GM18507 (cell line): ENCODE data around the gene ADGRF1.
"Not testable (repeated sequence)": the region's sequence is repeated elsewhere in the genome, so short reads cannot be mapped to it uniquely, and the experiment has no call there.

ENCODE experiments used
- DNase-seq: peaks from one replicate; pipeline ENCODE4 v3.0.0; 2011; ENCODE audit warnings: low read depth; ENCODE audit not compliant: insufficient read length; ENCODE audit errors: extremely low spot score
- FAIRE-seq: peaks from 2 replicates; lab custom pipeline; 2011; peaks lifted over from hg19 to GRCh38; lab: Jason Lieb, UNC

ADGRF1 gene

DNA sequence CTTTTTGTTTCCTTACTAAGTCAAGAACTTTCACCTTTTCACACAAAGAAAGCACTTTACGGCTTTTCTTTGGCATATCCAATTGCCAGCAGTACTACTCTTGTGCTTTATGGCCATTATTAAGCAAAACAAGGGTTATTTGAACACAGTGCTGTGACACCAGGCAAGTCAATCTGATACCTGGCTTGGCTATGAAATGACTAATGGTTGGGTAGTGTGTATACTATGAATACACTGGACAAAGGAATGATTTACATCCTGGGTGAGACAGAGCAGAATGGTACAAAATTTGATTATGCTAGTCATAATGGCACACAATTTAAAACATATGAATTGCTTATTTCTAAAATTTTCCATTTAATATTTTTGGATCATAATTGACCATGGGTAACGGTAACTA lies 22.1 kb upstream of the ADGRF1 start:
- FAIRE-seq: no peak

DNA sequence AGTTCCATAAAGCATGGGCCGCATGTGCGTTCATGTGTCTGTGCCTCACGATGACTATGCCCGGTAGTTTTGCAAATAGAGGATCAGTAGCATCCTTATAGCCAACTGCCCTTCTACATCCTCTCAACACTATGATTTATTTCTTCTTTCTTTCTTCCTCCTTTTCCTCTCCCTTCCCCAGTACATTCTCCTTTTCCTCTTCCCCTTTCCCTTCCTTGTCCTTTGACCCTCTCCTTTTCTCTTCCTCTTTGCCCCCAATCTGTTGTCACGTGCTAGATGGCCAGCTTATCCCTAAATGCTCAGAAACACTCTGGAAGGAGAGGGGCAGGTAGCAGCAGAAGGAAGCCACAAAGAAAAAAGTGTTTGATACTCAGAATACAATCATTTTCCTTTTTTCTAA lies 20.2 kb upstream of the ADGRF1 start:
- DNase-seq (no peak), FAIRE-seq (no peak)

More for the DNA sequence above, 22.1 kb upstream of the ADGRF1 start:
- DNase-seq: no peak

DNA sequence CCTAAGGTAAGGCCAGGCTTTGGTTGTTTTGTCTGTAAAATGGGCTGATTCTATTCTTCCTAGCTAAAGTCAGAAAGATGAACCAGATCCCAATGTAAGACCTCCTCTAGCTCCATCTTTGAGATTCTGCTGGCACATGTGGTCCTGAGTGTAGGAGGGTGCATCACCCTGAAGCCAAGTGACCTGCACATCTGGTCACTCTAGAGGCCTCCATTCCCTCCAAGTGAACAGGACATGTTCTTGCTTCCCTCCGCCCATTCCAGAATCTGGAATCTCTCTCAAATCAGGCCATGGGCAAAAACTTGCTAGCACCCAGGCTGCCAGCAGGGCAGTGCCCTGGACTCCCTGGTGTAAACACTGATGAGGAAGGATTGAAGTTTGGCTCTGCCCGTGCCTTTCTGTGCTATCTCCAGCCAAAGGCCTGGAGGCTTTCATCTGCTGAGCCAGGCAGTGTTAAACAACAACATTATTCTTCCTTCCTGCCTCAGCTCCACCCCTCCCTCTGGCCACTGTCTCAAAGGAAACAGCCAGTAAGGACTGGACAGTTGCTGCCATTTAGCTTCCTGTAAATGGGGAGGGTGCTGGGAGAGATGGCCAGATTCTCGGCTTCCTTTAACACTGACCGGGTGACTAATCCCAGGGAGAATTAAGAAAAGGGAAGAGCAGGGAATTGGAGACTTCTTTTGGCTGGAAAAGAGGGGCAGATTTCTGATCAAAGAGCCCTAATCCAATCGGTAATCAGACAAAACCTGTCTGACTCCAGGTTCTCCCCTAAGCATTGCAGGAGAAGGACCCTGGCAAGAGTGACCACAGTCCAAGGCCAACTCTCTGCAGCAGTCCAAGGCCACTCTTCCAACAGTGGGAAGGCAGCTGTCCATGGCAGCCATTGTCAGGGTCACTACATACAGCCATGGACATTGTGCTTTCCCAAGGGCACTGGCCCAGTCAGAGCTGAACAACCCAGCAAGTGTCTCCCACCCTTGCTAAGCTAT lies 19.5 kb upstream of the ADGRF1 start:
- DNase-seq (no peak), FAIRE-seq (no peak)

DNA sequence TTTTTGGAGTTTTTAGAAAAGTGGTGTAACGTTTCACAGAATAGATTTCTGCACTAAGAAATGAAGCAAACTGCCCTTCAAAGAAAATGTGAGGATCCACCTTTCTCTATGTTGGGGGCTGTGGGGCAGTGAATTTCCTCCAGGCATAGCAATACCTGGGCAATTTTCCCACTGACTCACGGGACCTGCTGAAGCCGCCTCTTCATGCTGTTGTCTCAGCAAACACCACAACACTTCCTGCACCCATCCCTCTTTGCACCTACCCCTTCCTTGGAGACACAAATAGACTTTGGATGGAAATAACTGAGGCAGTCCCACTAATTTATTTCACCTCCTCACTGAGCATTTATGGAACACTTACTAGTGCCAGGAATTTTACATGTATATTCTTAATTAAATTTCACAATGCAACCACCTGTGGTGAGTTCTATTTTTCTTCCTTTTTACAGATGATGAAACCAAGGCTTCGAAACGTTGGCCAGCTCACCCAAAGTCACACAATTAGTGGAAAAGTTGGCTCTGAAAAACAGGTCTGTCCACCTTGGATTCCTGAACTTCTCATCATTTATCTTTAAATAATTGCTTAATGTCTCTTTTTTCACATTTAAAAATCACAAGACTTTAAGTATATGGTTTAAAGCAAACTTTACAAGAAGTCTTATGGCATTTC lies 17.2 kb upstream of the ADGRF1 start:
- FAIRE-seq: no peak
- no peak for DNase-seq

DNA sequence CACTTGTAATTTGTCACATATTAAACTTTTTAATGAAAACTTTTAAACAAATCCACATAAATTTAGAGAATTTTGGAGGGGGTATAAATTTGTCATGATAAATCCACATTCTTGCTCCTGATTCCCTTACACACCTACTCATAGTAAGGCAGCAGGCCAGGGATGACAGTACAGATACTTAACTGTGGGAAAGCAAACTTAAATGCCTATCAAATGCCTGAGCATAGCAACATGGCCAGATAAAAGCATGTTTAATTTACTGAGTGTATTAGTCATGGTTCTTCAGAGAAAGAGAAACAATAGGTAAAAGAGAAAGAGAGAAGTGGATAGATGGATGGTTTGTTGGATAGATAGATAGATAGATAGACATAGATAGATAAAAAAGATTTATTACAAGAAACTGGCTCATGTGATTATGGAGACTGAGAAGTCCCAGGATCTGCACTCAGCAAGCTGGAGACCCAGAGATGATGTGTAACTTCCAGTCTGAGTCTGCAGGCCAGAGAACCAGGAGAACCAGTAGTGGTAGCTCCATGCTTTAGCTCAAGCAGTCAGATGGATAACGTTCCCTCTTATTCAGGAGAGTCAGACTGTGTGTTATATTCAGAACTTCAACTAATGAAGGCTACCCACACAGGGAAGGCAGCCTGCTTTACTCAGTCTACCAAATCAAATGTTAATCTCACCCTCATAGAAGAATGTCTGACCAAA lies 15.9 kb upstream of the ADGRF1 start:
- FAIRE-seq: no peak
- no peak for DNase-seq

DNA sequence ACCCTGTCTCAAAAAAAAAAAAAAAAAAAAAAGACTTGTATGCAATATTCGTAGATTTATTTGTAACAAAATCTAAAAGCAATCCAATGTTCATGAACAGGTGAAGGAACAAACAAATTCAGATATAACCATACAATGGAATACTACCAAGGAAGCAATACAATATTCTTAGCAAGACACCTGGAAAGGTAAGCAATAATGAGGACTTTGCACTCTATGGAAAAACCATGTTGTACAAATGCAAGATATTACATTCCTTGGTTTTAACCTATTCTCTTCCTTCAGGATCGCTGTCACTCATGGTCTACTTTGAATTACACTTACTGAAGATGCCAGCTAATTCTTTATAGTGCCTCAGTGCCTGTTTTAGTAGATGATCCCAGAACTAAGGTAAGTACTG lies 14.7 kb upstream of the ADGRF1 start:
- FAIRE-seq (no peak), DNase-seq (no peak)

DNA sequence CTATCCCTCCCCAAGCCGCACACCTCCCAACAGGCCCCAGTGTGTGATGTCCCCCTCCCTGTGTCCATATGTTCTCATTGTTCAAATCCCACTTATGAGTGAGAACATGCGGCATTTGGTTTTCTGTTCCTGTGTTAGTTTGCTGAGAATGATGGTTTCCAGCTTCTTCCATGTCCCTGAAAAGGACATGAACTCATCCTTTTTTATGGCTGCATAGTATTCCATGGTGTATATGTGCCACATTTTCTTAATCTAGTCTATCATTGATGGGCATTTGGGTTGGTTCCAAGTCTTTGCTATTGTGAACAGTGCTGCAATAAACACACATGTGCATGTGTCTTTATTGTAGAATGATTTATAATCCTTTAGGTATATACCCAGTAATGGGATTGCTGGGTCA lies 12.2 kb upstream of the ADGRF1 start:
- not testable (repeated sequence) for FAIRE-seq, DNase-seq

DNA sequence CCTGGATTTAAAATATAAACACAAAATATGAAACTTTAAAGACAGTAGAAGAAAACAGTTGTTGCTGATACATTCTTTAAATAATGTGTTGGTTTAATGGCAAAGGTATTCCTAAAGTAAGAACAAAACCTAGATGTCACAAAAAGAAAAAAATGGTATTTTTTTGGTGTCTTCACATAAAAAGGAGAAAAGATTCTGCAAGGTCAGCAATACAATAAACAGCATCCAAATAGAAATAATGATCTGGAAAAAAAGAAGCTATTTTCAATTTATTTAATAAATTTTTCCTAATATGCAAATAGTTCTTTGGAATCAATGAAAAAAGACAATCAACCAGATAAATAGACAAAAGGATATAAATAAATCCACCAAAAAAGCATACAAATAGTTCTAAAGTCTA lies 6.5 kb upstream of the ADGRF1 start:
- FAIRE-seq (no peak), DNase-seq (no peak)

DNA sequence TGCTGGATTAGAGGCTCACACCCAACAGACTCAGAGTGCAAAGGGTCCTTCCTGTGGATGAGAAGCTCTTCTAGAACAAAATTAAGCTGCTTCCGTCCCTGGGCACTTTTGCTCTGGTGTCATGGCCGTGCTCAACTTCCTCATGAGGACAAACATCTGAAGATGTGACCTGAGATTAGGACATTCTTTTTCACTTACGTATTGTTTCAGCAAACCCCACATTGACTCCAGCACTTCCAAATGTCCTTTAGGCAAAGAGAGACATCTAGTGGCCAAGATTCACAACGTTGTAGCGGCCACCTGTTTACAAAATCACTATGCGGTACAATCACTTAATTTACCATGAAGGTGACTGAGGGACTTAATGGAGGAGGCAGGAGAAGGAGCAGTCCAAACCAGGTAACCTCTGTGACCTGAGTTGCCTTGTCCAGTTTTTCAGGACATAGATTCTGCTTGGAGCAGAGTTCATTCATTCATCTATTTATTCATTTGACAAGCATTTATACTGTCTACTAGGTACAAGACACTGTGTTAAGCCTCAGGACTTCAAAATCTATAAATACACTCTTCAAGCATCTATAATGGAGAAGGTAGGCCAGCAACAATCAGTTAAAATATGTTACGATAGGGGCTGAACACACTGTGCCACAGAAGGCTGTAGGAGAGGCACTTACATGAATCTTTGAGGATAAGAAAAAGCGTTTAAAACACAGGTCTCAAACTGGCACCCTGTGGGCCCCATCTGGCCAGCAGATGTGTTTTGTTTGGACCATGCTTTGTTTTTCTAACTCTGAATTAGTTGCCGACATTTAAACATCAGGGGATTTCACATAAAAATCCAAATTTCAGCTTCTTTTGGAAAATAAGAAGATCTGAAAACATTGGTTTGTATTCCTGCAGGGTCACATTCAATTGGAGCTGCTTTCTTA lies 5.6 kb upstream of the ADGRF1 start:
- peak; percentile 84 for FAIRE-seq

DNA sequence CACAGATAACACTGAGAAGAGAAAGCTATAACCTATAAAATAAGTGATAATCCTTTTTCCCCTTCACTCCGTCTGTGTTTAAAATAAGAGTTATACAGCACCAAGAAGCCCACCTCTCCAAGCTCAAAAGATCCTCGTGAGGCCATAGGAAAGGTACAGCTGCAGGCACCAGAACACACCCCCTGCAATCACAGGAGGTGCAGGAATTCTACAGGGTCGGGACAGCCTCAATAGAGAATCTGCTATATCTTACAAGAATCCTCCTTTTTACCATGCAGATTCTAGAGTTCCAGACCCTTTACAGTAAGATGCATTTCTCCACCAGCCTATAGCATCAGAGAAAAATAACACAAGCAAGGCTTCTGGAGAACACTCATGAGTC lies 5.0 kb upstream of the ADGRF1 start:
- DNase-seq: no peak
- FAIRE-seq: no peak

More for the DNA sequence above, 5.6 kb upstream of the ADGRF1 start:
- DNase-seq: peak; percentile 2

DNA sequence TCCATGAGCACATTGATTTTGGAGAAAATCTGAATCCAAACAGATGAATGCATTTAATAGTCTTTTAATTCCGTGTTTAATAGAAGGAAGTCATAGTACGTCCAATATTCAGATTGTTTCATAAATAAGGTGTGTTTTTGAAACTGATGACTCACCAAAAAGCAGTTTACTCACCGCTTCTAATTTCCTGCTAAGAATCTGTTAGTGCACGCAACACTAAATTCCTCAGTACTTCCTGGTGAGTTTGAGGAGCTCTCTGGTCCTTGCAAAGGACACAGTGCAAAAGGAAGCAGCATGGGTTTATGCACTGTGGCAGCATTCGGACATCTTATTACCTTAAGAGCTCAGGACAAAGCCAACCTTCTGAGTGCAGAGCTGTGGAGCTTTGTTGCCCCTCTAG lies 2.3 kb upstream of the ADGRF1 start:
- DNase-seq (no peak), FAIRE-seq (no peak)

DNA sequence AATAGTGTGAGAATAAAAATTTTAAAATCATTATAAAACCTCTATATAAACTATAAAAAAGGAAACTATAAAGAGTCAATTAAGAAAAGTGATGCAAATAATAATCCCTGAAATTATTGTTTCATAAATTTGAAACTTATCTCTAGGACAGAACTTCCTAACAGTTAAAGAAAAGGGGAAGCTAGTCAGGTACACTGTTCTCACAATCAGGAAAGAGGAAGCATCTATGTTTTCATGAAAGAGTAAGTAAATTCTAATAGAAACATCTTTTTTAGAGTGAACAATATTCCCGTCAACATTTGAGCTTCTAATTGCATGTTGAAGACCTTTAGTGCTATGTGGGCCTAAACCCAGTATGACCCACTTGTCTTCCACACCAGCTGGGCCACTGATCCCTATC lies 1.2 kb upstream of the ADGRF1 start:
- no peak for FAIRE-seq

DNA sequence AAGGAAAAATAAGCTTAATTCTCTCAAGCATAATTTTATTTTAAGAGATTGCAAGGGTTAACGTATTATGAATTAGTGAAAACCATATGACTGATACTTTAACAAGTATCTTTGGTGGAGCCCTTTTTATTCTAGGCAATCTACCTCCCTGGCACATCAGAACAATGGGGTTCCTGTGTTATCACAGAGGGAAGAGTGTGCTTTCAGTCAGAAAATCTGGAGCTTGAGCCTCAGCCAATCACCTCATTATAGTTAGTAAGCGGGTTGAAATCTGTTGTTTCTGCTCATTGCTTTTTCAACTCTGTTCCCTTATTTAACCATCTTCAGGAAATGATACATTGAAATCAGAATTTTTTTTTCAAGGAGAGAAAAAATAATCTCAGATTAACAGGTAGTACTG lies 391 bp downstream of the ADGRF1 start:
- FAIRE-seq (no peak), DNase-seq (no peak)

More for the DNA sequence above, 1.2 kb upstream of the ADGRF1 start:
- no peak for DNase-seq

DNA sequence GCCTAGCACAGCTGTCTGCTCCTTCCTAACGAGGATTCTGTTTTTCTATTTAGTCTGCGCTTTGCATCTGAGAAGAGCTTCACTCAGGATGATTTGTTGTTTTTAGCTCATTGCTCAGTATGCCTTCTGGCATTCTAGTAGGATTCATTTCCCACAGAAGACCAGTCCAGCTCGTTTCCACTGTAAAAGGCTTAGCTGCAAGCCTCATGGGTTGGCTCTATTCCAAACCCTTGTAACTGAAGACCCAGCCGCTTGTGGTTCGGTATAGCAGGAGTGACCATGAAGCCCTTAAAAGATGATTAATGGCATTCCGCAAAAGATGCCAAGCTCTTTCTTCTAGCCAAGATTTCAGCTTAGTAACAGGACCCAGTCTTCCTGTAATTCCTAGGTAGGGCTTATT lies 7.2 kb downstream of the ADGRF1 start:
- DNase-seq: no peak
- no peak for FAIRE-seq

DNA sequence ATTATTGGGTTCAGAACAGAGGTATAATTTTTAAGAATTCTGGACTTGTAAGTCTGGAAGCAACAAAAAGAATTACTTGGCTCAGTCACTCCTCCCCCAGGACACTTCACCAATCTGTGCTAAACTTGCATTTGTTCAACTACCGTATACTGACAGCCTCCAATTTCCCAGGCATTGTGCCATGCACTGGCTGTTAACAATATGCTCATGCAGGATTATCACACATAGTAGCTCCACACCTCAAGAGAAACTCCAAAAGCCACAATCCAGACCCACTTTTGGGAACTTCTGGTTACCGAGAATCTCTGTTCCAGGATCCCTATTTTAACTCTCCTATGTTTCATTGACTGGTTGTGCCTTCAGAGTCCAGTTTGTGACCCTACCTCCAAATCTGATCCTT lies 7.7 kb downstream of the ADGRF1 start:
- DNase-seq (no peak), FAIRE-seq (no peak)

DNA sequence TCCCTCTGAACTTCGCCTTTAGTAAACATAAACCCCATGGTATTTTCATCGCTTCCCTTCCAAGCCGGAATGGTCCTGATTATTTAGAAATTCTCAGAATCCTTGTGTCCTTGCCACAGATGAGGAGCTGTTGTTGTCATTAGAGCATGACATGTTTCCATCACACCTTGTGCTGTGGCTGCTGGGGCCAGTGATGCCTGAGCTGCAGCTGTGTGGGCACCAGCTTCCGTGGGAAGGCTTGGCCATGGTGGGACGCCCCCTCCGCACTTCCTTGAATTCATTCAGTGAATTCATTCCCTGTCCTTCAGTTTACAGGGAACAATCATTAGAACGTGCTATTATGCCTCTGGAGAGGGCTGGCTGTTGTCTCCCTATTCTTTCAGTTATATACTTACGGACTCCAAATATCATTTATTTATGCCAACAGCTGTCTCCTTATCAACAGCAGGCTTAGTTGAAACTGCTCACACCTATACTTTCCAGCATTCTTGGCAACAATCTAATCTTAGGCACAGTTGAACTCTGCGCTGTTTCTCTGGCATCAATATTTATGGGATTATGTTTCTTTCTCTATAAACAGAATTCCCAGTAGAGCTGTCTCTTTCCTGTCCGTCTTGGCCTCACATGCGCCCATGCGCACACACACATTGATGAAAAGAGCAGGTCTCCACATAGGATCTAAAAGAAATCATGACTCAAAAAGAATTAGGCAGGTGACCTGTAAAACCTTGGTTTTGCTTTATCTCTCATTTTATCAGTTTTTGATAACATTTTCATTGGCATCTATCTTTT lies 9.0 kb downstream of the ADGRF1 start:
- DNase-seq (no peak), FAIRE-seq (no peak)

DNA sequence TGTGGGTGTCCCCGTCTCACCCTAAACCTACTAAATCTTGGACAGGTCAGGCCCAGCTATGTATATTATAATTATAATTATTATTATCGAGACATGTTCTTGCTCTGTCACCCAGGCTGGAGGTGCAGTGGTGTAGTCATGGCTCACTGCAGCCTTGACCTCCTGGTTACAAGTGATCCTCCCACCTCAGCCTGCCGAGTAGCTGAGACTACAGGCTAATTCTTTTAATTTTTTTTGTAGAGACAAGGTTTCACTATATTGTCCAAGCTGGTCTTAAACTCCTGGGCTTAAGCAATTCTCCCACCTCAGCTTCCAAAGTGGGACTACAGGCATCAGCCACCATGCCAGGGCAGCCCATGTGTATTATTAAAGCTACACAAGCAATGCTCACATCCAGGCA lies 10.5 kb downstream of the ADGRF1 start:
- no peak for DNase-seq
- no peak for FAIRE-seq

DNA sequence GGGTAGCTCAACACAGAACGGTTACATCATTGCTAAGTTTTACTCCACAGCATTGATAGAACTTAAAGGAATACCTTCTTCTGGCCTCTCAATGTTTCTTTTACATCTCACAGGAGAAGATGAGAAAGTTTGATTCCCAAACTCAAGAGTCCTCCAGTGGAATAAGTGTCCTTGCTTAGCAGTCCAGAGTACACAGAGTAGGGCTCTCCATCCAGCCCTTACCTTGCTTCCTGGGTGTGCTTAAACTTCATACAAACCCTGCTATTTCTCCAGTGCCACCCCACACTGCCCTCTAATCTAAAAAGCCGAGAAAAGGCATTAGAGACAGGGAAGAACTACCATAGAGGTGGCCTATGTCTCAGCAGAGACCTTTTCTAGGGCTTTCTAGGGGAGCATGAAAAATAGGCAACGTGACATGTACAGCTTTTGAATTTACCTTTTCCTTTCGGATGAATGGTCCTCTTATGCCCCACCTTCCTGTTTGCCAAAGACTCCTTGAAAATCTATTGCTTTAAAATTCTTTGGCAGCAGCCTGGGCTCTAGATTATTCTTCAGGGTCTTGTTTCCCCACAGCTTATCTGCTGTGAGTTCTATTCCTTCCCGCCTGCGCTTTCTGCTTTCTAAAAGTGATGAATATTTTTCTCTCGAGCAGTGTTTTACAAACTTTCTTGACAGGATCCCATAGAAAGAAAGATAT lies 12.1 kb downstream of the ADGRF1 start:
- no peak for DNase-seq
- FAIRE-seq: no peak
